Measurements from ENCODE around the gene R3HDM2. TPM values are rescaled to one million over a fixed set of nuclear protein-coding genes. Genes with fewer than 3 reads are reported as not detected.

The R3HDM2 gene
- total RNA-seq, 1 experiment from 2014 or later: 45.4 TPM

DNA sequence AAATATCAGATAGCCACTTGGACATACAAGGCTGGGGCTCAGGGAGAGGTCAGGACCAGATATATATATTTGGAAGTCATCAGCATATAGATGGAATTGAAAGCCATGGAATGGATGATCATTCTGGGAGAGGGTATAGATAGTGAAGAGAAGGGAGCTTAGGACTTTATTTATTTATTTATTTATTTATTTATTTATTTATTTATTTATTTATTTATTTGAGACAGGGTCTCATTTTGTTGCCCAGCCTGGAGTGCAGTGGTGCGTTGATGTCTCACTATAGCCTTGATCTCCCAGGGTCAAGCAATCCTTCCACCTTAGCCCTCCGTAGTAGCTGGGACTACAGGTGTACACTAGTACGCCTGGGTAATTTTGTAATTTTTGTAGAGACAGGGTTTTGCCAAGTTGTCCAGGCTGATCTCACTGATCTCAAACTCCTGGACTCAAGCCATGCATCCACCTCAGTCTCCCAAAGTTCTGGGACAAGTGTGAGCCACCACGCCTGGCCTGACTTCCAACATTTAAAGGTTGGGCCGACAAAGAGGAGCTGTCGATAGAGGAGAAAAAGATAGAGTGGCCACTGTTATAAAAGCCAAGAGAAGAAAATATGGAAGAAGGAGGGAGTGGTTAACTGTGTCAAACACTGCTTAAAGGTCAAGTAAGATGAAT is 15.6 kb upstream of the R3HDM2 start:
- BruUV-seq (replicated peaks): no TSS peak
- H2AFZ ChIP-seq (ENCODE audit: low read depth, low read length, poor library complexity, severe bottlenecking): no peak overlapping the region
- no peaks in the 10 kb centered on the region for H3K27me3 ChIP-seq (ENCODE audit: insufficient read depth, low read length)
- H3K4me3 ChIP-seq (replicated peaks in 1 of 2; ENCODE audit: low read depth in 1 of 2, low read length in 2 of 2): no peak overlapping the region
- TF ChIP-seq POLR2A (IDR thresholded peaks at IDR 0.05; ENCODE audit: borderline replicate concordance, extremely low read depth, insufficient read depth, insufficient read length) (no peak), POLR2AphosphoS5 (IDR thresholded peaks at IDR 0.05; ENCODE audit: low read depth, low read length) (no peak), SIN3A (IDR thresholded peaks at IDR 0.05; ENCODE audit: low read depth) (no peak), YY1 (IDR thresholded peaks at IDR 0.05; ENCODE audit: extremely low read depth, insufficient replicate concordance, low read depth, low read length) (no peak), RAD21 (IDR thresholded peaks at IDR 0.05; ENCODE audit: low read depth) (no peak), TCF7L2 (IDR thresholded peaks at IDR 0.05; ENCODE audit: borderline replicate concordance, extremely low read depth, insufficient read depth, insufficient read length) (no peak), CBX3 (IDR thresholded peaks at IDR 0.05; ENCODE audit: low read depth) (no peak), SRF (IDR thresholded peaks at IDR 0.05; ENCODE audit: low read depth) (no peak), EZH2phosphoT487 (IDR thresholded peaks at IDR 0.05; ENCODE audit: borderline replicate concordance) (no peak), ELF1 (IDR thresholded peaks at IDR 0.05; ENCODE audit: borderline replicate concordance, low read depth) (no peak), FOSL1 (IDR thresholded peaks at IDR 0.05; ENCODE audit: low read depth) (no peak), EGR1 (IDR thresholded peaks at IDR 0.05; ENCODE audit: low read depth) (no peak), ZFX (IDR thresholded peaks at IDR 0.05) (no peak), EZH2 (IDR thresholded peaks at IDR 0.05) (no peak), ZNF274 (IDR thresholded peaks at IDR 0.05; ENCODE audit: low read depth, low read length) (no peak), SP1 (IDR thresholded peaks at IDR 0.05; ENCODE audit: low read depth) (no peak)
- TF ChIP-seq, protein P1, sequence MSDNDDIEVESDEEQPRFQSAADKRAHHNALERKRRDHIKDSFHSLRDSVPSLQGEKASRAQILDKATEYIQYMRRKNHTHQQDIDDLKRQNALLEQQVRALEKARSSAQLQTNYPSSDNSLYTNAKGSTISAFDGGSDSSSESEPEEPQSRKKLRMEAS (IDR thresholded peaks at IDR 0.05): no peak
- TF ChIP-seq, protein P2, sequence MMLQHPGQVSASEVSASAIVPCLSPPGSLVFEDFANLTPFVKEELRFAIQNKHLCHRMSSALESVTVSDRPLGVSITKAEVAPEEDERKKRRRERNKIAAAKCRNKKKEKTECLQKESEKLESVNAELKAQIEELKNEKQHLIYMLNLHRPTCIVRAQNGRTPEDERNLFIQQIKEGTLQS (IDR thresholded peaks at IDR 0.05): no peak
- TF ChIP-seq, protein P3, sequence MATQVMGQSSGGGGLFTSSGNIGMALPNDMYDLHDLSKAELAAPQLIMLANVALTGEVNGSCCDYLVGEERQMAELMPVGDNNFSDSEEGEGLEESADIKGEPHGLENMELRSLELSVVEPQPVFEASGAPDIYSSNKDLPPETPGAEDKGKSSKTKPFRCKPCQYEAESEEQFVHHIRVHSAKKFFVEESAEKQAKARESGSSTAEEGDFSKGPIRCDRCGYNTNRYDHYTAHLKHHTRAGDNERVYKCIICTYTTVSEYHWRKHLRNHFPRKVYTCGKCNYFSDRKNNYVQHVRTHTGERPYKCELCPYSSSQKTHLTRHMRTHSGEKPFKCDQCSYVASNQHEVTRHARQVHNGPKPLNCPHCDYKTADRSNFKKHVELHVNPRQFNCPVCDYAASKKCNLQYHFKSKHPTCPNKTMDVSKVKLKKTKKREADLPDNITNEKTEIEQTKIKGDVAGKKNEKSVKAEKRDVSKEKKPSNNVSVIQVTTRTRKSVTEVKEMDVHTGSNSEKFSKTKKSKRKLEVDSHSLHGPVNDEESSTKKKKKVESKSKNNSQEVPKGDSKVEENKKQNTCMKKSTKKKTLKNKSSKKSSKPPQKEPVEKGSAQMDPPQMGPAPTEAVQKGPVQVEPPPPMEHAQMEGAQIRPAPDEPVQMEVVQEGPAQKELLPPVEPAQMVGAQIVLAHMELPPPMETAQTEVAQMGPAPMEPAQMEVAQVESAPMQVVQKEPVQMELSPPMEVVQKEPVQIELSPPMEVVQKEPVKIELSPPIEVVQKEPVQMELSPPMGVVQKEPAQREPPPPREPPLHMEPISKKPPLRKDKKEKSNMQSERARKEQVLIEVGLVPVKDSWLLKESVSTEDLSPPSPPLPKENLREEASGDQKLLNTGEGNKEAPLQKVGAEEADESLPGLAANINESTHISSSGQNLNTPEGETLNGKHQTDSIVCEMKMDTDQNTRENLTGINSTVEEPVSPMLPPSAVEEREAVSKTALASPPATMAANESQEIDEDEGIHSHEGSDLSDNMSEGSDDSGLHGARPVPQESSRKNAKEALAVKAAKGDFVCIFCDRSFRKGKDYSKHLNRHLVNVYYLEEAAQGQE (IDR thresholded peaks at IDR 0.05; ENCODE audit: low read depth): no peak
- TF ChIP-seq, protein P4, sequence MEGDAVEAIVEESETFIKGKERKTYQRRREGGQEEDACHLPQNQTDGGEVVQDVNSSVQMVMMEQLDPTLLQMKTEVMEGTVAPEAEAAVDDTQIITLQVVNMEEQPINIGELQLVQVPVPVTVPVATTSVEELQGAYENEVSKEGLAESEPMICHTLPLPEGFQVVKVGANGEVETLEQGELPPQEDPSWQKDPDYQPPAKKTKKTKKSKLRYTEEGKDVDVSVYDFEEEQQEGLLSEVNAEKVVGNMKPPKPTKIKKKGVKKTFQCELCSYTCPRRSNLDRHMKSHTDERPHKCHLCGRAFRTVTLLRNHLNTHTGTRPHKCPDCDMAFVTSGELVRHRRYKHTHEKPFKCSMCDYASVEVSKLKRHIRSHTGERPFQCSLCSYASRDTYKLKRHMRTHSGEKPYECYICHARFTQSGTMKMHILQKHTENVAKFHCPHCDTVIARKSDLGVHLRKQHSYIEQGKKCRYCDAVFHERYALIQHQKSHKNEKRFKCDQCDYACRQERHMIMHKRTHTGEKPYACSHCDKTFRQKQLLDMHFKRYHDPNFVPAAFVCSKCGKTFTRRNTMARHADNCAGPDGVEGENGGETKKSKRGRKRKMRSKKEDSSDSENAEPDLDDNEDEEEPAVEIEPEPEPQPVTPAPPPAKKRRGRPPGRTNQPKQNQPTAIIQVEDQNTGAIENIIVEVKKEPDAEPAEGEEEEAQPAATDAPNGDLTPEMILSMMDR (IDR thresholded peaks at IDR 0.05 in 2 of 3, conservative IDR thresholded peaks at IDR 0.05 in 1 of 3; ENCODE audit: borderline replicate concordance in 1 of 3, insufficient read depth in 1 of 3, low read depth in 2 of 3, low read length in 2 of 3): no peak
- peaks cover 0 to 7% of the 10 kb centered on the region in 2 experiments; a peak in 1 of 4 replicates for H3K9me3 ChIP-seq (ENCODE audit: control insufficient read depth in 1 of 2, insufficient read depth in 1 of 2, low read depth in 1 of 2, low read length in 2 of 2)
- H3K36me3 ChIP-seq (ENCODE audit: control insufficient read depth in 1 of 2, insufficient read depth in 2 of 2, low read length in 2 of 2): no peaks in the 10 kb centered on the region
- CTCF ChIA-PET: no interaction called here
- intact Hi-C loops (cut with micrococcal nuclease): no loop called here
- no peaks in the 10 kb centered on the region for H4K20me1 ChIP-seq (ENCODE audit: insufficient read depth)
- H3K9me2 ChIP-seq (ENCODE audit: insufficient read depth): no peaks in the 10 kb centered on the region
- H3K79me2 ChIP-seq (ENCODE audit: insufficient read depth, low read length): no peaks in the 10 kb centered on the region
- no peak for ATAC-seq
- H3K9ac ChIP-seq (ENCODE audit: low read length): no peak overlapping the region
- RAD21 ChIA-PET (ENCODE audit: low non-redundant PET in 1 of 2, low total read pairs in 2 of 2, uncharacterized antibody in 2 of 2, unreplicated experiment in 2 of 2): no interaction called here
- H3K4me2 ChIP-seq (ENCODE audit: low read length): no peak overlapping the region
- DNase-seq (ENCODE audit: low read depth, low spot score): no peak
- POLR2A ChIA-PET: interaction anchor here (0.7 kb wide), 1 partner anchor 102 kb away, joined by 3 read pairs; no protein-coding TSS in a partner anchor
- H3K27ac ChIP-seq (ENCODE audit: low read depth, low read length): no peak overlapping the region
- H3K4me1 ChIP-seq (ENCODE audit: control insufficient read depth in 1 of 2, insufficient read depth in 2 of 2, low read length in 2 of 2): no peaks in the 10 kb centered on the region

All from HCT116 (cell line).